WTC11 (cell line): Measurements from ENCODE around the gene ZNF445. TPM values are rescaled to one million over a fixed set of nuclear protein-coding genes. Genes with fewer than 3 reads are reported as not detected.

Experiments
- ATAC-seq: fragments of 200-7000 bp; cut with Tn5 transposase; 2 replicates; pipeline ENCODE4 v1.10.0; 2021; ENCODE audit warnings: mild to moderate bottlenecking, moderate library complexity
- CTCF ChIA-PET: fragments of 300-600 bp; sonication (Branson Sonifier 250); formaldehyde crosslinking; loops from one replicate; lab custom pipeline; 2021; ENCODE audit warnings: antibody characterized with exemption; lab: Charles Lee
- POLR2A ChIA-PET: fragments of 350-600 bp; sonication (Branson Sonifier 250); formaldehyde crosslinking; loops from one replicate; lab custom pipeline; 2021; ENCODE audit warnings: antibody characterized with exemption; lab: Charles Lee
- DNase-seq: peaks from one replicate; pipeline ENCODE4 v3.0.0; 2021; ENCODE audit warnings: low spot score
- H3K27ac Mint-ChIP-seq: 2 replicates; pipeline ENCODE4 v1.8.0; 2021; ENCODE audit warnings: mixed read lengths
- H3K27me3 Mint-ChIP-seq: 2 replicates; pipeline ENCODE4 v1.8.0; 2021; ENCODE audit warnings: low read depth, mild to moderate bottlenecking, moderate library complexity, mixed read lengths
- H3K36me3 Mint-ChIP-seq: 2 replicates; pipeline ENCODE4 v1.8.0; 2021; ENCODE audit warnings: mixed read lengths
- H3K4me1 Mint-ChIP-seq: 2 replicates; pipeline ENCODE4 v1.8.0; 2022; ENCODE audit warnings: mixed read lengths
- H3K4me3 Mint-ChIP-seq: 2 replicates; pipeline ENCODE4 v1.8.0; 2021; ENCODE audit warnings: mild to moderate bottlenecking, moderate library complexity, mixed read lengths
- H3K9me3 Mint-ChIP-seq: 2 replicates; pipeline ENCODE4 v1.8.0; 2021; ENCODE audit warnings: mixed read lengths
- CTCF ChIP-seq: fragments of 200-600 bp; IDR thresholded peaks from 2 replicates; pipeline ENCODE4 v1.8.0; 2022; ENCODE audit warnings: antibody characterized with exemption
- EMX1 ChIP-seq: fragments of 250-450 bp; sonication (Bioruptor Pico); IDR thresholded peaks from 2 replicates; pipeline ENCODE4 v1.8.0; 2021; ENCODE audit warnings: mild to moderate bottlenecking
- ETV6 ChIP-seq: sonication (generic); formaldehyde crosslinking; IDR thresholded peaks from 2 replicates; pipeline ENCODE4 v1.8.1; 2022; ENCODE audit warnings: mild to moderate bottlenecking, missing genetic modification reagents
- FOXJ3 ChIP-seq: sonication (generic); formaldehyde crosslinking; IDR thresholded peaks from 2 replicates; pipeline ENCODE4 v1.9.0; 2021; ENCODE audit warnings: missing genetic modification reagents, mild to moderate bottlenecking, borderline replicate concordance
- FOXK1 ChIP-seq: sonication (generic); formaldehyde crosslinking; IDR thresholded peaks from 2 replicates; pipeline ENCODE4 v1.8.0; 2022; ENCODE audit warnings: mild to moderate bottlenecking, moderate library complexity, missing genetic modification reagents
- FOXP1 ChIP-seq: sonication (generic); formaldehyde crosslinking; IDR thresholded peaks from 2 replicates; pipeline ENCODE4 v1.8.0; 2022; ENCODE audit warnings: missing genetic modification reagents, mild to moderate bottlenecking, moderate library complexity, borderline replicate concordance
- GTF2I ChIP-seq: fragments of 250-450 bp; sonication (Bioruptor Pico); conservative IDR thresholded peaks from 2 replicates; pipeline ENCODE4 v1.4.0; 2021; ENCODE audit warnings: mild to moderate bottlenecking
- JAZF1 ChIP-seq: fragments of 250-450 bp; sonication (Bioruptor Pico); IDR thresholded peaks from 2 replicates; pipeline ENCODE4 v1.9.0; 2021; ENCODE audit warnings: moderate library complexity, mild to moderate bottlenecking, inconsistent platforms
- MXD4 ChIP-seq: fragments of 250-450 bp; sonication (Bioruptor Pico); IDR thresholded peaks from 2 replicates; pipeline ENCODE4 v1.8.0; 2021; ENCODE audit warnings: mild to moderate bottlenecking, moderate library complexity, borderline replicate concordance
- NR1H2 ChIP-seq: sonication (generic); formaldehyde crosslinking; IDR thresholded peaks from 2 replicates; pipeline ENCODE4 v1.9.0; 2021; ENCODE audit warnings: mild to moderate bottlenecking, moderate library complexity, missing genetic modification reagents
- NR3C1 ChIP-seq: sonication (generic); formaldehyde crosslinking; conservative IDR thresholded peaks from 2 replicates; pipeline ENCODE4 v1.8.1; 2023; ENCODE audit warnings: low read depth, mild to moderate bottlenecking, missing genetic modification reagents
- RORB ChIP-seq: fragments of 250-450 bp; sonication (Bioruptor Pico); IDR thresholded peaks from 2 replicates; pipeline ENCODE4 v1.9.0; 2021; ENCODE audit warnings: mild to moderate bottlenecking
- SOX15 ChIP-seq: fragments of 250-450 bp; sonication (Bioruptor Pico); IDR thresholded peaks from 2 replicates; pipeline ENCODE4 v1.9.0; 2021; ENCODE audit warnings: mild to moderate bottlenecking
- TEAD1 ChIP-seq: sonication (generic); formaldehyde crosslinking; IDR thresholded peaks from 2 replicates; pipeline ENCODE4 v1.8.0; 2022; ENCODE audit warnings: mild to moderate bottlenecking, missing genetic modification reagents
- USF1 ChIP-seq: sonication (generic); formaldehyde crosslinking; IDR thresholded peaks from 2 replicates; pipeline ENCODE4 v1.8.0; 2022; ENCODE audit warnings: mild to moderate bottlenecking, missing genetic modification reagents
- ZBTB21 ChIP-seq: sonication (generic); formaldehyde crosslinking; IDR thresholded peaks from 2 replicates; pipeline ENCODE4 v1.8.1; 2023; ENCODE audit warnings: mild to moderate bottlenecking, missing genetic modification reagents, borderline replicate concordance
- ZBTB43 ChIP-seq: sonication (generic); formaldehyde crosslinking; IDR thresholded peaks from 2 replicates; pipeline ENCODE4 v1.8.1; 2023; ENCODE audit warnings: mild to moderate bottlenecking, missing genetic modification reagents
- ZNF121 ChIP-seq: sonication (generic); formaldehyde crosslinking; IDR thresholded peaks from 2 replicates; pipeline ENCODE4 v1.8.0; 2023; ENCODE audit warnings: missing genetic modification reagents
- ZNF232 ChIP-seq: sonication (generic); formaldehyde crosslinking; IDR thresholded peaks from 2 replicates; pipeline ENCODE4 v1.8.0; 2022; ENCODE audit warnings: mild to moderate bottlenecking, missing genetic modification reagents
- ZNF263 ChIP-seq: sonication (generic); formaldehyde crosslinking; IDR thresholded peaks from 2 replicates; pipeline ENCODE4 v1.8.1; 2022; ENCODE audit warnings: low read depth, mild to moderate bottlenecking, moderate library complexity, missing genetic modification reagents
- ZNF423 ChIP-seq: fragments of 250-450 bp; sonication (Bioruptor Pico); IDR thresholded peaks from 2 replicates; pipeline ENCODE4 v2.1.2; 2022; ENCODE audit warnings: mild to moderate bottlenecking, moderate library complexity
- ZNF512 ChIP-seq: sonication (generic); formaldehyde crosslinking; IDR thresholded peaks from 2 replicates; pipeline ENCODE4 v1.8.1; 2022; ENCODE audit warnings: missing genetic modification reagents, borderline replicate concordance
- ZNF532 ChIP-seq: fragments of 250-450 bp; sonication (Bioruptor Pico); IDR thresholded peaks from 2 replicates; pipeline ENCODE4 v1.9.0; 2021; ENCODE audit warnings: mild to moderate bottlenecking, borderline replicate concordance
- ZSCAN18 ChIP-seq: fragments of 250-450 bp; sonication (Bioruptor Pico); IDR thresholded peaks from 2 replicates; pipeline ENCODE4 v2.1.2; 2022; ENCODE audit warnings: mild to moderate bottlenecking, moderate library complexity
- total RNA-seq: library from RNA; stranded (reverse); gene quantifications from 3 replicates; pipeline ENCODE4 v1.2.3, GENCODE V29; 2021

The ZNF445 gene
- total RNA-seq, 1 experiment from 2014 or later = 20.3 TPM

- TF ChIP-seq CTCF = no peak
- no peak for TF ChIP-seq GTF2I
- no peak for TF ChIP-seq FOXK1 (CRISPR knock-in tag)
- no peak for TF ChIP-seq ZNF423 (CRISPR knock-in tag)
- no peak for TF ChIP-seq EMX1 (CRISPR knock-in tag)
- no peak for TF ChIP-seq ZNF532 (CRISPR knock-in tag)
Measured at GRCh38 chr3:44518782-44519156, 41.3 kb upstream of the ZNF445 start (continued).

- no peak overlapping the region for H3K27ac Mint-ChIP-seq
- ChIA-PET POLR2A (no interaction called here), CTCF (no interaction called here)
Measured at GRCh38 chr3:44516230-44516629, 38.8 kb upstream of the ZNF445 start.

More at GRCh38 chr3:44516230-44516629, 38.8 kb upstream of the ZNF445 start:
- no peak for TF ChIP-seq NR1H2 (CRISPR knock-in tag)
- TF ChIP-seq SOX15 (CRISPR knock-in tag) = no peak
- TF ChIP-seq ZNF232 = no peak
- TF ChIP-seq MXD4 (CRISPR knock-in tag) = no peak
- TF ChIP-seq ZNF512 (CRISPR knock-in tag) = no peak
- TF ChIP-seq ZNF423 (CRISPR knock-in tag) = no peak
- no peak for TF ChIP-seq ETV6 (CRISPR knock-in tag)
- TF ChIP-seq ZNF263 (CRISPR knock-in tag) = no peak
- no peak for TF ChIP-seq FOXP1
- no peak for TF ChIP-seq ZBTB43 (CRISPR knock-in tag)
- TF ChIP-seq ZBTB21 (CRISPR knock-in tag) = no peak
- no peak for TF ChIP-seq RORB
- TF ChIP-seq ZNF121 = no peak
- TF ChIP-seq ZSCAN18 (CRISPR knock-in tag) = no peak
- no peak for TF ChIP-seq USF1 (CRISPR knock-in tag)
- no peak for TF ChIP-seq TEAD1 (CRISPR knock-in tag)
- no peak for TF ChIP-seq FOXJ3 (CRISPR knock-in tag)
- no peak for TF ChIP-seq JAZF1 (CRISPR knock-in tag)
- TF ChIP-seq NR3C1 (CRISPR knock-in tag) = no peak
- no peak for TF ChIP-seq CTCF
- Mint-ChIP-seq H3K36me3 (no peaks in the 10 kb centered on the region), H3K4me3 (no peak overlapping the region), H3K4me1 (peaks cover 21% of the 10 kb centered on the region), H3K9me3 (no peaks in the 10 kb centered on the region), H3K27me3 (peaks cover 8% of the 10 kb centered on the region; the same call in 1 of the 2 replicates)
- ATAC-seq (no peak), DNase-seq (no peak)
